ENCODE data around the gene LILRA6. TPM values are rescaled to one million over a fixed set of nuclear protein-coding genes. Genes with fewer than 3 reads are reported as not detected.

The LILRA6 gene
- polyA plus RNA-seq, 1 donor from 2014 or later, result not detected

DNA sequence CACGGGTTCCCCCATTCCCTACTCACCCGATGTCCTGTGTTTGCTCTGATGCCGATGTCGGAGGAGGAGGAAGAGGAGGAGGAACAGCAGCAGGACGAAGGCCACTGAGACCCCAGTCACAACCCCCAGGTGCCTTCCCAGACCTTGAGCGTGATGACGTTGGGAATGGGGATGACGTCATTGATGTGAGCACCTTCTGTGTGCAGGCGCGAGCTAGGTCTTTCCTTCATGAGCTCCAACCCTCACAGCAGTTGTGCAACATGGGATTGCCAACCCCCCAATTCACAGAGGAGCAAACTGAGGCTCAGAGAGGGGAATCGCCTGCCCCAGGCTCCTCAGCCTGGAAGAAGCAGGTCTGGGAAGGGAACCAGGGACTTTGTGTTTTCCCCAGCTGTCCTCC, 10.3 kb upstream of the LILRA6 start:
- H3K27ac ChIP-seq (ENCODE audit: low read length), result no peak overlapping the region
- TF ChIP-seq POLR2AphosphoS5 (IDR thresholded peaks at IDR 0.05), result no peak
- no peak overlapping the region for H3K4me2 ChIP-seq (ENCODE audit: low read length)
- H3K4me3 ChIP-seq (ENCODE audit: low read length), result no peak overlapping the region
- H3K9me3 ChIP-seq (ENCODE audit: low read length), result no peaks in the 10 kb centered on the region
- no peaks in the 10 kb centered on the region for H3K79me2 ChIP-seq (replicated peaks; ENCODE audit: insufficient read depth, low read length)
- no peaks in the 10 kb centered on the region for H3K36me3 ChIP-seq (ENCODE audit: insufficient read depth, low read length)
- no peaks in the 10 kb centered on the region for H3K9me2 ChIP-seq (ENCODE audit: insufficient read depth, low read length)
- H2AFZ ChIP-seq (ENCODE audit: low read depth, low read length), result no peak overlapping the region
- no peaks in the 10 kb centered on the region for H3F3A ChIP-seq (ENCODE audit: insufficient read depth, low read length, poor library complexity, severe bottlenecking)
- H3K9ac ChIP-seq (ENCODE audit: low read length), result no peak overlapping the region
- H3K27me3 ChIP-seq (ENCODE audit: insufficient read depth, low read depth, low read length), result no peaks in the 10 kb centered on the region
- no peaks in the 10 kb centered on the region for H4K20me1 ChIP-seq (ENCODE audit: insufficient read depth)

DNA sequence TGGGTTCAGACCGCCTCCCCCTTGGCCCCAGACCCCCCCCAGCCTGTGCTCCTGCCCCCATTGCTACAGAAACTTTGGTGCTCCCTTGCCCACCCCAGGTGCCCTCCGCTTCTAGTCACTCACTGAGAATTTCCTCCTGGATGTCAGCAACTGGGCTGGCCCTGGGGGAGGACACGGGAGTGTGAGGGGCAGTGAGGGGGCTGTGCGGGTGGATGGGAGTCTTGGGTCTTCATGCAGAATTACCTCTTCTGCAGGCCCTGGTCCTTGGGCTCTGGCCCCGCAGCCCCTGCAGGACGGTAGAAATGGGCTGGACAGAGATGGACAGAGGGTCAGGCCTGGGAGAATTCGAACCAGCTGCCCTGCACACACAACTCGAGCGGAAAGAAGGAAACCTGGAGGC, 9.7 kb upstream of the LILRA6 start:
- Histone ChIP-seq H3K4me3 (ENCODE audit: low read length) (no peak overlapping the region), H3F3A (ENCODE audit: insufficient read depth, low read length, poor library complexity, severe bottlenecking) (no peaks in the 10 kb centered on the region), H2AFZ (ENCODE audit: low read depth, low read length) (no peak overlapping the region), H3K9me3 (ENCODE audit: low read length) (no peaks in the 10 kb centered on the region), H3K36me3 (ENCODE audit: insufficient read depth, low read length) (no peaks in the 10 kb centered on the region), H3K79me2 (replicated peaks; ENCODE audit: insufficient read depth, low read length) (no peaks in the 10 kb centered on the region), H3K27me3 (ENCODE audit: insufficient read depth, low read depth, low read length) (no peaks in the 10 kb centered on the region), H3K27ac (ENCODE audit: low read length) (no peak overlapping the region), H3K9me2 (ENCODE audit: insufficient read depth, low read length) (no peaks in the 10 kb centered on the region), H3K4me2 (ENCODE audit: low read length) (no peak overlapping the region), H4K20me1 (ENCODE audit: insufficient read depth) (no peaks in the 10 kb centered on the region), H3K9ac (ENCODE audit: low read length) (no peak overlapping the region)
- TF ChIP-seq POLR2AphosphoS5 (IDR thresholded peaks at IDR 0.05), result no peak
- TF ChIP-seq MXI1 (conservative IDR thresholded peaks at IDR 0.05; ENCODE audit: poor library complexity, severe bottlenecking), result no peak
- TF ChIP-seq, protein P1, sequence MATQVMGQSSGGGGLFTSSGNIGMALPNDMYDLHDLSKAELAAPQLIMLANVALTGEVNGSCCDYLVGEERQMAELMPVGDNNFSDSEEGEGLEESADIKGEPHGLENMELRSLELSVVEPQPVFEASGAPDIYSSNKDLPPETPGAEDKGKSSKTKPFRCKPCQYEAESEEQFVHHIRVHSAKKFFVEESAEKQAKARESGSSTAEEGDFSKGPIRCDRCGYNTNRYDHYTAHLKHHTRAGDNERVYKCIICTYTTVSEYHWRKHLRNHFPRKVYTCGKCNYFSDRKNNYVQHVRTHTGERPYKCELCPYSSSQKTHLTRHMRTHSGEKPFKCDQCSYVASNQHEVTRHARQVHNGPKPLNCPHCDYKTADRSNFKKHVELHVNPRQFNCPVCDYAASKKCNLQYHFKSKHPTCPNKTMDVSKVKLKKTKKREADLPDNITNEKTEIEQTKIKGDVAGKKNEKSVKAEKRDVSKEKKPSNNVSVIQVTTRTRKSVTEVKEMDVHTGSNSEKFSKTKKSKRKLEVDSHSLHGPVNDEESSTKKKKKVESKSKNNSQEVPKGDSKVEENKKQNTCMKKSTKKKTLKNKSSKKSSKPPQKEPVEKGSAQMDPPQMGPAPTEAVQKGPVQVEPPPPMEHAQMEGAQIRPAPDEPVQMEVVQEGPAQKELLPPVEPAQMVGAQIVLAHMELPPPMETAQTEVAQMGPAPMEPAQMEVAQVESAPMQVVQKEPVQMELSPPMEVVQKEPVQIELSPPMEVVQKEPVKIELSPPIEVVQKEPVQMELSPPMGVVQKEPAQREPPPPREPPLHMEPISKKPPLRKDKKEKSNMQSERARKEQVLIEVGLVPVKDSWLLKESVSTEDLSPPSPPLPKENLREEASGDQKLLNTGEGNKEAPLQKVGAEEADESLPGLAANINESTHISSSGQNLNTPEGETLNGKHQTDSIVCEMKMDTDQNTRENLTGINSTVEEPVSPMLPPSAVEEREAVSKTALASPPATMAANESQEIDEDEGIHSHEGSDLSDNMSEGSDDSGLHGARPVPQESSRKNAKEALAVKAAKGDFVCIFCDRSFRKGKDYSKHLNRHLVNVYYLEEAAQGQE (IDR thresholded peaks at IDR 0.05; ENCODE audit: borderline replicate concordance), result no peak
- no peak for TF ChIP-seq RAD21 (conservative IDR thresholded peaks at IDR 0.05)
- TF ChIP-seq, protein P2, sequence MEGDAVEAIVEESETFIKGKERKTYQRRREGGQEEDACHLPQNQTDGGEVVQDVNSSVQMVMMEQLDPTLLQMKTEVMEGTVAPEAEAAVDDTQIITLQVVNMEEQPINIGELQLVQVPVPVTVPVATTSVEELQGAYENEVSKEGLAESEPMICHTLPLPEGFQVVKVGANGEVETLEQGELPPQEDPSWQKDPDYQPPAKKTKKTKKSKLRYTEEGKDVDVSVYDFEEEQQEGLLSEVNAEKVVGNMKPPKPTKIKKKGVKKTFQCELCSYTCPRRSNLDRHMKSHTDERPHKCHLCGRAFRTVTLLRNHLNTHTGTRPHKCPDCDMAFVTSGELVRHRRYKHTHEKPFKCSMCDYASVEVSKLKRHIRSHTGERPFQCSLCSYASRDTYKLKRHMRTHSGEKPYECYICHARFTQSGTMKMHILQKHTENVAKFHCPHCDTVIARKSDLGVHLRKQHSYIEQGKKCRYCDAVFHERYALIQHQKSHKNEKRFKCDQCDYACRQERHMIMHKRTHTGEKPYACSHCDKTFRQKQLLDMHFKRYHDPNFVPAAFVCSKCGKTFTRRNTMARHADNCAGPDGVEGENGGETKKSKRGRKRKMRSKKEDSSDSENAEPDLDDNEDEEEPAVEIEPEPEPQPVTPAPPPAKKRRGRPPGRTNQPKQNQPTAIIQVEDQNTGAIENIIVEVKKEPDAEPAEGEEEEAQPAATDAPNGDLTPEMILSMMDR (IDR thresholded peaks at IDR 0.05; ENCODE audit: poor library complexity, severe bottlenecking), result no peak
- no peak for TF ChIP-seq EP300 (conservative IDR thresholded peaks at IDR 0.05; ENCODE audit: poor library complexity, severe bottlenecking)
- TF ChIP-seq EZH2 (IDR thresholded peaks at IDR 0.05; ENCODE audit: borderline replicate concordance, insufficient read depth, low read length, poor library complexity, severe bottlenecking), result no peak
- no peak for TF ChIP-seq TAF1 (IDR thresholded peaks at IDR 0.05; ENCODE audit: low read depth)
- no peak for TF ChIP-seq SMC3 (conservative IDR thresholded peaks at IDR 0.05; ENCODE audit: poor library complexity)
